ENCODE measurements around the gene PRKAG2. TPM values are rescaled to one million over a fixed set of nuclear protein-coding genes. Genes with fewer than 3 reads are reported as not detected.

The PRKAG2 gene
- total and polyA plus RNA-seq, 2 experiments from 2014 or later, result 9.1 to 14.9 TPM

DNA sequence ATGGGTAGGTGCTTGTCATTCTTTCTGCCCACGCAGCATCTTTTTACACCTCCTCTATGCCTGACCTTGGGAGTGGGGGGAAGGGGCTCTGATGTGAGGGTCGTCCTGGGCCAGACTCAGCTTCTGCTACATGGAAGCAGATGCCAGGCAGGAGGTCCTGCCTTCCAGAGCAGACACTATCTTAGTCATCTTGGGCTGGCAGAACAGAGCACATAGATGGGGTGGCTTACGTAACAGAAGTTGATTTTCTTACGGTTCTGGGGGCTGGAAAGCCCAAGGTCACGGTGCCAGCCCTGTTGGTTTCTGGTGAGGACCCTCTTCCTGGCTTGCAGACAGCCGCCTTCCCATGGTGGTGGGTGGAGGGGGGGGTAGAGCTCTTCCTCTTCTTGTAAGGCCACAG, 159.0 kb downstream of the PRKAG2 start (continued):
- TF ChIP-seq, protein P1, sequence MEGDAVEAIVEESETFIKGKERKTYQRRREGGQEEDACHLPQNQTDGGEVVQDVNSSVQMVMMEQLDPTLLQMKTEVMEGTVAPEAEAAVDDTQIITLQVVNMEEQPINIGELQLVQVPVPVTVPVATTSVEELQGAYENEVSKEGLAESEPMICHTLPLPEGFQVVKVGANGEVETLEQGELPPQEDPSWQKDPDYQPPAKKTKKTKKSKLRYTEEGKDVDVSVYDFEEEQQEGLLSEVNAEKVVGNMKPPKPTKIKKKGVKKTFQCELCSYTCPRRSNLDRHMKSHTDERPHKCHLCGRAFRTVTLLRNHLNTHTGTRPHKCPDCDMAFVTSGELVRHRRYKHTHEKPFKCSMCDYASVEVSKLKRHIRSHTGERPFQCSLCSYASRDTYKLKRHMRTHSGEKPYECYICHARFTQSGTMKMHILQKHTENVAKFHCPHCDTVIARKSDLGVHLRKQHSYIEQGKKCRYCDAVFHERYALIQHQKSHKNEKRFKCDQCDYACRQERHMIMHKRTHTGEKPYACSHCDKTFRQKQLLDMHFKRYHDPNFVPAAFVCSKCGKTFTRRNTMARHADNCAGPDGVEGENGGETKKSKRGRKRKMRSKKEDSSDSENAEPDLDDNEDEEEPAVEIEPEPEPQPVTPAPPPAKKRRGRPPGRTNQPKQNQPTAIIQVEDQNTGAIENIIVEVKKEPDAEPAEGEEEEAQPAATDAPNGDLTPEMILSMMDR (conservative IDR thresholded peaks at IDR 0.05; ENCODE audit: low read depth in 2 of 2), result no peak
- TF ChIP-seq, protein P2, sequence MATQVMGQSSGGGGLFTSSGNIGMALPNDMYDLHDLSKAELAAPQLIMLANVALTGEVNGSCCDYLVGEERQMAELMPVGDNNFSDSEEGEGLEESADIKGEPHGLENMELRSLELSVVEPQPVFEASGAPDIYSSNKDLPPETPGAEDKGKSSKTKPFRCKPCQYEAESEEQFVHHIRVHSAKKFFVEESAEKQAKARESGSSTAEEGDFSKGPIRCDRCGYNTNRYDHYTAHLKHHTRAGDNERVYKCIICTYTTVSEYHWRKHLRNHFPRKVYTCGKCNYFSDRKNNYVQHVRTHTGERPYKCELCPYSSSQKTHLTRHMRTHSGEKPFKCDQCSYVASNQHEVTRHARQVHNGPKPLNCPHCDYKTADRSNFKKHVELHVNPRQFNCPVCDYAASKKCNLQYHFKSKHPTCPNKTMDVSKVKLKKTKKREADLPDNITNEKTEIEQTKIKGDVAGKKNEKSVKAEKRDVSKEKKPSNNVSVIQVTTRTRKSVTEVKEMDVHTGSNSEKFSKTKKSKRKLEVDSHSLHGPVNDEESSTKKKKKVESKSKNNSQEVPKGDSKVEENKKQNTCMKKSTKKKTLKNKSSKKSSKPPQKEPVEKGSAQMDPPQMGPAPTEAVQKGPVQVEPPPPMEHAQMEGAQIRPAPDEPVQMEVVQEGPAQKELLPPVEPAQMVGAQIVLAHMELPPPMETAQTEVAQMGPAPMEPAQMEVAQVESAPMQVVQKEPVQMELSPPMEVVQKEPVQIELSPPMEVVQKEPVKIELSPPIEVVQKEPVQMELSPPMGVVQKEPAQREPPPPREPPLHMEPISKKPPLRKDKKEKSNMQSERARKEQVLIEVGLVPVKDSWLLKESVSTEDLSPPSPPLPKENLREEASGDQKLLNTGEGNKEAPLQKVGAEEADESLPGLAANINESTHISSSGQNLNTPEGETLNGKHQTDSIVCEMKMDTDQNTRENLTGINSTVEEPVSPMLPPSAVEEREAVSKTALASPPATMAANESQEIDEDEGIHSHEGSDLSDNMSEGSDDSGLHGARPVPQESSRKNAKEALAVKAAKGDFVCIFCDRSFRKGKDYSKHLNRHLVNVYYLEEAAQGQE (IDR thresholded peaks at IDR 0.05; ENCODE audit: unreplicated experiment), result no peak

DNA sequence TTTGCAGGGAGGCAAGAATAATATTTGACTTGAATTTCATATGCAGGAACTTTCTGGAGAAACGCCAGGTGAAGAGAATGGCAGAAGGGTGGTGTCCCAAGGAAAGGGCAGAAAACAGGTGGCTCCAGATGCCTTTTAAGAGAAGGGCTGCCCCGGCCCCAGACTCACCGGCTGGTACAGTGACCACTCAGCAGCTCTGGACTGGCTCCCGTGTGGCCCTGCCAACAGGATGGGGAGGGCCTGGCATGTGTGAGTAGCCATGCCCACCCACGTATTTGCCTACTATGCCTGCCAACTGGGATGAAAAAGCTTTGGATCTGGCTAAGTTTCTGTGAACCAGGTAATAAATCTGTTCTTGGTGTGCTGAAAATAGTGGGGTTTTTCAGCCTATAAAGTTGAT, 159.5 kb downstream of the PRKAG2 start:
- H3K4me2 ChIP-seq, result no peak overlapping the region
- Mint-ChIP-seq H3K4me3 (no peak overlapping the region), H3K27me3 (ENCODE audit: insufficient read depth, low read depth, poor library complexity) (peaks cover 12% of the 10 kb centered on the region), H3K9me3 (no peaks in the 10 kb centered on the region; the same call in 2 of the 3 replicates), H3K27ac (no peak overlapping the region), H3K4me1 (peaks cover 5% of the 10 kb centered on the region; the same call in 2 of the 3 replicates), H3K36me3 (ENCODE audit: low read depth) (no peaks in the 10 kb centered on the region)
- no peaks in the 10 kb centered on the region for H3K79me2 ChIP-seq (replicated peaks; ENCODE audit: insufficient read depth)
- H3K27ac ChIP-seq (ENCODE audit: low read depth), result no peak overlapping the region
- H3K4me3 ChIP-seq, result no peak overlapping the region
- H3F3A ChIP-seq (replicated peaks; ENCODE audit: low read depth), result no peaks in the 10 kb centered on the region
- H4K20me1 ChIP-seq (replicated peaks; ENCODE audit: insufficient read depth), result no peaks in the 10 kb centered on the region
- DNase-seq (ENCODE audit: low spot score) (no peak), ATAC-seq (no peak)
- no peaks in the 10 kb centered on the region for H3K36me3 ChIP-seq (ENCODE audit: insufficient read depth)
- TF ChIP-seq JUNB (IDR thresholded peaks at IDR 0.05; ENCODE audit: unreplicated experiment) (no peak), CREB1 (CRISPR knock-in tag; IDR thresholded peaks at IDR 0.05; ENCODE audit: low read depth) (no peak), NANOG (IDR thresholded peaks at IDR 0.05; ENCODE audit: borderline replicate concordance) (no peak), ZNF331 (CRISPR knock-in tag; IDR thresholded peaks at IDR 0.05; ENCODE audit: low read depth) (no peak)
- TF ChIP-seq, protein P1 (conservative IDR thresholded peaks at IDR 0.05; ENCODE audit: low read depth in 2 of 2), result no peak
- TF ChIP-seq, protein P3, sequence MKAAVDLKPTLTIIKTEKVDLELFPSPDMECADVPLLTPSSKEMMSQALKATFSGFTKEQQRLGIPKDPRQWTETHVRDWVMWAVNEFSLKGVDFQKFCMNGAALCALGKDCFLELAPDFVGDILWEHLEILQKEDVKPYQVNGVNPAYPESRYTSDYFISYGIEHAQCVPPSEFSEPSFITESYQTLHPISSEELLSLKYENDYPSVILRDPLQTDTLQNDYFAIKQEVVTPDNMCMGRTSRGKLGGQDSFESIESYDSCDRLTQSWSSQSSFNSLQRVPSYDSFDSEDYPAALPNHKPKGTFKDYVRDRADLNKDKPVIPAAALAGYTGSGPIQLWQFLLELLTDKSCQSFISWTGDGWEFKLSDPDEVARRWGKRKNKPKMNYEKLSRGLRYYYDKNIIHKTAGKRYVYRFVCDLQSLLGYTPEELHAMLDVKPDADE (IDR thresholded peaks at IDR 0.05), result no peak
- no peaks in the 10 kb centered on the region for H3K4me1 ChIP-seq (ENCODE audit: insufficient read depth)
- no peaks in the 10 kb centered on the region for H3K9me2 ChIP-seq (ENCODE audit: insufficient read depth)
- H2AFZ ChIP-seq, result no peak overlapping the region
- no peaks in the 10 kb centered on the region for H3K27me3 ChIP-seq (ENCODE audit: insufficient read depth)
